HCT116 (cell line): Measurements from ENCODE around the gene IFIT1. TPM values are rescaled to one million over a fixed set of nuclear protein-coding genes. Genes with fewer than 3 reads are reported as not detected.

Experiments
- ATAC-seq: fragments of 200-7000 bp; cut with Tn5 transposase; 2 replicates; pipeline ENCODE4 v1.9.1; 2020; ENCODE audit warnings: mild to moderate bottlenecking, moderate library complexity
- BruUV-seq: library from RNA; stranded (reverse); fragments of 400-500 nt; replicated peaks from 2 replicates; lab custom pipeline; 2021; lab: Mats Ljungman, UMichigan
- CTCF ChIA-PET: fragments of 300-600 bp; sonication (Branson Sonifier 250); formaldehyde crosslinking; loops from one replicate; lab custom pipeline; 2021; ENCODE audit warnings: antibody characterized with exemption; lab: Charles Lee
- POLR2A ChIA-PET: fragments of 300-600, 350-600 bp; sonication (Branson Sonifier 250); formaldehyde crosslinking; loops from one replicate; lab custom pipeline; 2021; ENCODE audit warnings: antibody characterized with exemption; lab: Charles Lee
- RAD21 ChIA-PET, 2 experiments: fragments of 300-600 bp; sonication (Branson Sonifier 250); formaldehyde crosslinking; loops; one replicate each; lab custom pipeline; 2023; ENCODE audit warnings: low total read pairs in 2 of 2; ENCODE audit not compliant: uncharacterized antibody in 2 of 2, unreplicated experiment in 2 of 2, low non-redundant PET in 1 of 2; lab: Charles Lee
- DNase-seq: peaks from one replicate; pipeline ENCODE4 v3.0.0-alpha.2; 2010; ENCODE audit warnings: low read depth, low spot score
- H2AFZ ChIP-seq: fragments of 200-600 bp; shearing (Covaris generic), sonication (generic); 2 replicates; pipeline ENCODE4 v1.6.1; 2017; ENCODE audit warnings: low read depth, mixed run types, mixed read lengths, antibody characterized with exemption, low read length; ENCODE audit not compliant: poor library complexity, severe bottlenecking
- H3K27ac ChIP-seq: 2 replicates; pipeline ENCODE4 v1.5.1; 2012; ENCODE audit warnings: low read depth, low read length
- H3K27me3 ChIP-seq: fragments of 200-600 bp; sonication (generic); 2 replicates; pipeline ENCODE4 v1.6.1; 2016; ENCODE audit warnings: mixed run types, low read length, mixed read lengths; ENCODE audit not compliant: insufficient read depth
- H3K36me3 ChIP-seq, 2 experiments: fragments of 200-500 bp in 1 of 2; fragments of 200-600 bp in 1 of 2; sonication (Bioruptor generic) in 1 of 2; sonication (generic) in 1 of 2; 2 replicates each; pipeline versions ENCODE4 v1.5.1 to v1.6.1; 2014 to 2016; ENCODE audit warnings: low read length in 2 of 2, inconsistent platforms in 1 of 2, mixed read lengths in 1 of 2, mixed run types in 1 of 2; ENCODE audit not compliant: insufficient read depth in 2 of 2, control insufficient read depth in 1 of 2
- H3K4me1 ChIP-seq, 2 experiments: fragments of 200-600 bp in 1 of 2; sonication (generic) in 1 of 2; 2 replicates each; pipeline versions ENCODE4 v1.5.1 to v1.6.1; 2012 to 2017; ENCODE audit warnings: low read length in 2 of 2, inconsistent platforms in 1 of 2, mild to moderate bottlenecking in 1 of 2, mixed read lengths in 1 of 2, mixed run types in 1 of 2, moderate library complexity in 1 of 2; ENCODE audit not compliant: insufficient read depth in 2 of 2, control insufficient read depth in 1 of 2
- H3K4me2 ChIP-seq: fragments of 200-600 bp; sonication (generic); 2 replicates; pipeline ENCODE4 v1.6.1; 2017; ENCODE audit warnings: mixed run types, low read length, mixed read lengths
- H3K4me3 ChIP-seq, 2 experiments: fragments of 200-600 bp in 1 of 2; sonication (generic) in 1 of 2; replicated peaks in 1 of 2; 2 replicates each; pipeline ENCODE4 v1.5.1; 2011 to 2016; ENCODE audit warnings: low read length in 2 of 2, control low read depth in 1 of 2, low read depth in 1 of 2, mild to moderate bottlenecking in 1 of 2, mixed read lengths in 1 of 2, mixed run types in 1 of 2
- H3K79me2 ChIP-seq: fragments of 200-600 bp; sonication (generic); 2 replicates; pipeline ENCODE4 v1.6.1; 2017; ENCODE audit warnings: mild to moderate bottlenecking, mixed run types, low read length, moderate library complexity, mixed read lengths; ENCODE audit not compliant: insufficient read depth
- H3K9ac ChIP-seq: fragments of 200-600 bp; sonication (generic); 2 replicates; pipeline ENCODE4 v1.6.1; 2016; ENCODE audit warnings: low read length, mixed read lengths
- H3K9me2 ChIP-seq: fragments of 200-600 bp; sonication (generic), shearing (Covaris generic); 2 replicates; pipeline ENCODE4 v1.6.1; 2017; ENCODE audit warnings: mixed run types, mild to moderate bottlenecking, moderate library complexity; ENCODE audit not compliant: insufficient read depth
- H3K9me3 ChIP-seq, 2 experiments: fragments of 200-500 bp in 1 of 2; fragments of 200-600 bp in 1 of 2; sonication (Bioruptor generic) in 1 of 2; sonication (generic) in 1 of 2; 2 replicates each; pipeline ENCODE4 v1.6.1; 2014 to 2017; ENCODE audit warnings: low read length in 2 of 2, mixed read lengths in 2 of 2, inconsistent platforms in 1 of 2, low read depth in 1 of 2, mild to moderate bottlenecking in 1 of 2, mixed run types in 1 of 2, moderate library complexity in 1 of 2; ENCODE audit not compliant: control insufficient read depth in 1 of 2, insufficient read depth in 1 of 2
- H4K20me1 ChIP-seq: fragments of 200-600 bp; sonication (generic), shearing (Covaris generic); 2 replicates; pipeline ENCODE4 v1.6.1; 2017; ENCODE audit warnings: mixed run types, mild to moderate bottlenecking, moderate library complexity; ENCODE audit not compliant: insufficient read depth
- CBX3 ChIP-seq: IDR thresholded peaks from 2 replicates; pipeline ENCODE4 v1.6.1; 2012; ENCODE audit warnings: low read depth
- CEBPB ChIP-seq: IDR thresholded peaks from 2 replicates; pipeline ENCODE4 v1.6.1; 2012; ENCODE audit warnings: low read depth
- CTCF ChIP-seq, 3 experiments: fragments of 200-600 bp in 1 of 3; sonication (generic) in 1 of 3; IDR thresholded peaks in 2 of 3; conservative IDR thresholded peaks in 1 of 3; 2 replicates each; pipeline ENCODE4 v1.5.1; 2012 to 2017; ENCODE audit warnings: low read depth in 2 of 3, low read length in 2 of 3, antibody characterized with exemption in 1 of 3, borderline replicate concordance in 1 of 3, control low read depth in 1 of 3, mild to moderate bottlenecking in 1 of 3, mixed read lengths in 1 of 3, mixed run types in 1 of 3, moderate library complexity in 1 of 3; ENCODE audit not compliant: insufficient read depth in 1 of 3
- ELF1 ChIP-seq: IDR thresholded peaks from 2 replicates; pipeline ENCODE4 v1.6.1; 2012; ENCODE audit warnings: low read depth, borderline replicate concordance
- JUND ChIP-seq: IDR thresholded peaks from 2 replicates; pipeline ENCODE4 v1.6.1; 2012
- MAX ChIP-seq: IDR thresholded peaks from 2 replicates; pipeline ENCODE4 v1.6.1; 2012
- TCF7L2 ChIP-seq: IDR thresholded peaks from 2 replicates; pipeline ENCODE4 v1.7.0; 2011; ENCODE audit warnings: borderline replicate concordance, inconsistent platforms; ENCODE audit not compliant: insufficient read depth, insufficient read length; ENCODE audit errors: extremely low read depth
- ZBTB33 ChIP-seq: IDR thresholded peaks from 2 replicates; pipeline ENCODE4 v1.6.1; 2011; ENCODE audit warnings: mild to moderate bottlenecking, low read length, moderate library complexity; ENCODE audit not compliant: insufficient replicate concordance; ENCODE audit errors: extremely low read depth
- intact Hi-C: fragments of 100-400 bp; cut with micrococcal nuclease; formaldehyde crosslinking; loops from 2 replicates; pipeline ENCODE4 v1.10.0; 2022
- total RNA-seq: library from RNA; stranded (reverse); gene quantifications from one replicate; pipeline ENCODE4 v1.2.1, GENCODE V29; 2021; ENCODE audit not compliant: unreplicated experiment

IFIT1 gene
- total RNA-seq, 1 experiment from 2014 or later, result 3.6 TPM

GRCh38 chr10:89364531-89364930, 27.9 kb upstream of the IFIT1 start:
- no peaks in the 10 kb centered on the region for H3K27me3 ChIP-seq
- POLR2A ChIA-PET, result interaction anchor here (1.0 kb wide), 1 partner anchor 36 kb away, joined by 3 read pairs; the partner anchor contains the start of gene IFIT3

More at GRCh38 chr10:89364531-89364930, 27.9 kb upstream of the IFIT1 start:
- no peaks in the 10 kb centered on the region for H3K36me3 ChIP-seq
- RAD21 ChIA-PET, result no interaction called here
- H3K4me3 ChIP-seq, result no peak overlapping the region
- intact Hi-C loops, result no loop called here
- H3K4me1 ChIP-seq, result no peaks in the 10 kb centered on the region
- no peaks in the 10 kb centered on the region for H3K9me2 ChIP-seq
- ATAC-seq (no peak), DNase-seq (no peak)
- no peak for TF ChIP-seq CBX3
- no peak for TF ChIP-seq MAX
- TF ChIP-seq ZBTB33, result no peak
- no peak for TF ChIP-seq CEBPB
- no peak for TF ChIP-seq JUND
- no peak for TF ChIP-seq TCF7L2
- TF ChIP-seq CTCF (IDR thresholded peaks at IDR 0.05 in 2 of 3, conservative IDR thresholded peaks at IDR 0.05 in 1 of 3; ENCODE audit: borderline replicate concordance in 1 of 3, insufficient read depth in 1 of 3, low read depth in 2 of 3, low read length in 2 of 3), result no peak
- no peak for TF ChIP-seq ELF1
- no peak overlapping the region for H3K9ac ChIP-seq
- no peaks in the 10 kb centered on the region for H3K79me2 ChIP-seq
- H3K9me3 ChIP-seq, result no peaks in the 10 kb centered on the region
- H3K4me2 ChIP-seq, result no peak overlapping the region
- no peaks in the 10 kb centered on the region for H4K20me1 ChIP-seq
- no TSS peak for BruUV-seq
- CTCF ChIA-PET, result no interaction called here
- H3K27ac ChIP-seq, result no peak overlapping the region
- no peak overlapping the region for H2AFZ ChIP-seq
